HepG2 (cell line): ENCODE data around the gene CHCHD3. TPM values are rescaled to one million over a fixed set of nuclear protein-coding genes. Genes with fewer than 3 reads are reported as not detected.

Experiments used
- ATAC-seq: fragments of 200-7000 bp; cut with Tn5 transposase; 3 replicates; pipeline ENCODE4 v1.9.1; 2020; ENCODE audit warnings: mild to moderate bottlenecking, moderate library complexity
- BruUV-seq: library from RNA; stranded (reverse); fragments of 400-500 nt; replicated peaks from 2 replicates; lab custom pipeline; 2021; lab: Mats Ljungman, UMichigan
- CTCF ChIA-PET: fragments of 300-600 bp; formaldehyde crosslinking; extraction: SDS; loops from one replicate; lab custom pipeline; 2021; ENCODE audit warnings: low total read pairs, inconsistent platforms, low intra/inter-chr PET ratio; lab: Yijun Ruan, JAX
- POLR2A ChIA-PET: fragments of 350-600 bp; sonication (Branson Sonifier 250); formaldehyde crosslinking; loops from one replicate; lab custom pipeline; 2020; ENCODE audit warnings: antibody characterized with exemption, inconsistent platforms; lab: Yijun Ruan, JAX
- DNase-seq: peaks from one replicate; pipeline ENCODE4 v3.0.0-alpha.2; 2015; ENCODE audit warnings: low spot score
- FAIRE-seq: peaks from 3 replicates; lab custom pipeline; 2011; peaks lifted over from hg19 to GRCh38; lab: Jason Lieb, UNC
- H2AFZ ChIP-seq: one replicate; pipeline ENCODE4 v1.6.1; 2011; ENCODE audit warnings: low read length, inconsistent platforms
- H3K27ac ChIP-seq: fragments of 300-600 bp; 3 replicates; pipeline ENCODE4 v1.8.0; 2011; ENCODE audit warnings: mixed run types, mild to moderate bottlenecking, mixed read lengths, low read length, inconsistent platforms; ENCODE audit not compliant: insufficient read depth; ENCODE audit errors: extremely low read length
- H3K27me3 ChIP-seq, 2 experiments: fragments of 200-600 bp in 1 of 2; 2 replicates in 1 of 2; 3 replicates in 1 of 2; pipeline versions ENCODE4 v1.6.0 to v1.8.0; 2011; ENCODE audit warnings: low read length in 2 of 2, mild to moderate bottlenecking in 2 of 2, moderate library complexity in 2 of 2, inconsistent platforms in 1 of 2; ENCODE audit not compliant: insufficient read depth in 2 of 2, control insufficient read depth in 1 of 2
- H3K36me3 ChIP-seq, 2 experiments: fragments of 200-600 bp in 1 of 2; replicated peaks in 1 of 2; 2 replicates in 1 of 2; 3 replicates in 1 of 2; pipeline versions ENCODE4 v1.5.1 to v1.8.0; 2011; ENCODE audit warnings: low read length in 2 of 2, inconsistent platforms in 1 of 2; ENCODE audit not compliant: insufficient read depth in 2 of 2, control insufficient read depth in 1 of 2
- H3K4me1 ChIP-seq: 2 replicates; pipeline ENCODE4 v1.5.1; 2012; ENCODE audit warnings: low read length, inconsistent platforms; ENCODE audit not compliant: insufficient read depth
- H3K4me2 ChIP-seq: 2 replicates; pipeline ENCODE4 v1.6.0; 2011; ENCODE audit warnings: low read depth, low read length, inconsistent platforms
- H3K4me3 ChIP-seq, 3 experiments: fragments of 200-600 bp in 1 of 3; sonication (generic), shearing (Covaris generic) in 1 of 3; replicated peaks in 1 of 3; 2 replicates each; pipeline ENCODE4 v1.5.1; 2011 to 2016; ENCODE audit warnings: low read length in 3 of 3, inconsistent platforms in 2 of 3, low read depth in 2 of 3, mild to moderate bottlenecking in 2 of 3, control low read depth in 1 of 3, mixed read lengths in 1 of 3; ENCODE audit not compliant: insufficient read depth in 1 of 3
- H3K79me2 ChIP-seq: one replicate; pipeline ENCODE4 v1.6.1; 2011; ENCODE audit warnings: low read length, inconsistent platforms; ENCODE audit not compliant: insufficient read depth
- H3K9ac ChIP-seq: 2 replicates; pipeline ENCODE4 v1.6.0; 2011; ENCODE audit warnings: mild to moderate bottlenecking, low read depth, low read length, inconsistent platforms; ENCODE audit not compliant: insufficient read depth
- H3K9me3 ChIP-seq: 2 replicates; pipeline ENCODE4 v1.5.1; 2012; ENCODE audit warnings: mild to moderate bottlenecking, low read length
- H4K20me1 ChIP-seq: 2 replicates; pipeline ENCODE4 v1.6.0; 2011; ENCODE audit warnings: inconsistent platforms, mild to moderate bottlenecking, low read length, moderate library complexity; ENCODE audit not compliant: insufficient read depth
- E2F1 ChIP-seq: sonication (generic); formaldehyde crosslinking; IDR thresholded peaks from 2 replicates; pipeline ENCODE4 v1.5.0; 2020; ENCODE audit warnings: missing genetic modification reagents
- FOXA1 ChIP-seq, 2 experiments: fragments of 450-650 bp in 1 of 2; sonication (generic) in 1 of 2; formaldehyde crosslinking in 1 of 2; IDR thresholded peaks; 2 replicates each; pipeline versions ENCODE4 v1.4.0 to v1.6.1; 2016 to 2020; ENCODE audit warnings: missing genetic modification reagents in 1 of 2
- GLMP ChIP-seq: sonication (generic); formaldehyde crosslinking; IDR thresholded peaks from 2 replicates; pipeline ENCODE4 v1.9.0; 2021; ENCODE audit warnings: missing genetic modification reagents, mild to moderate bottlenecking, borderline replicate concordance
- LCORL ChIP-seq, 2 experiments: fragments of 450-650 bp in 1 of 2; sonication (generic) in 1 of 2; formaldehyde crosslinking in 1 of 2; IDR thresholded peaks; 2 replicates each; pipeline versions ENCODE4 v1.5.0 to v1.6.1; 2017 to 2020; ENCODE audit warnings: antibody characterized with exemption in 1 of 2, missing genetic modification reagents in 1 of 2
- MTF2 ChIP-seq: sonication (generic); formaldehyde crosslinking; IDR thresholded peaks from 2 replicates; pipeline ENCODE4 v1.5.0; 2020; ENCODE audit warnings: missing genetic modification reagents, borderline replicate concordance
- NR3C1 ChIP-seq: sonication (generic); formaldehyde crosslinking; IDR thresholded peaks from 2 replicates; pipeline ENCODE4 v1.4.0; 2020; ENCODE audit warnings: missing genetic modification reagents
- RBM22 ChIP-seq: fragments of 200-400 bp; formaldehyde crosslinking; optimal IDR thresholded peaks from 2 replicates; pipeline ENCODE3; 2017; ENCODE audit warnings: mild to moderate bottlenecking, low read length, moderate library complexity
- TBX2 ChIP-seq: sonication (generic); formaldehyde crosslinking; IDR thresholded peaks from 2 replicates; pipeline ENCODE4 v1.5.0; 2020; ENCODE audit warnings: missing genetic modification reagents, mild to moderate bottlenecking, borderline replicate concordance
- ZNF292 ChIP-seq: sonication (generic); formaldehyde crosslinking; IDR thresholded peaks from 2 replicates; pipeline ENCODE4 v1.8.1; 2022; ENCODE audit warnings: mild to moderate bottlenecking, low read depth, missing genetic modification reagents, borderline replicate concordance
- ZNF552 ChIP-seq: sonication (generic); formaldehyde crosslinking; IDR thresholded peaks from 2 replicates; pipeline ENCODE4 v1.9.0; 2022; ENCODE audit warnings: missing genetic modification reagents, mild to moderate bottlenecking, borderline replicate concordance
- ZNF558 ChIP-seq: sonication (generic); formaldehyde crosslinking; IDR thresholded peaks from 2 replicates; pipeline ENCODE4 v1.9.0; 2022; ENCODE audit warnings: mild to moderate bottlenecking, missing genetic modification reagents, borderline replicate concordance
- ZNF616 ChIP-seq: sonication (generic); formaldehyde crosslinking; IDR thresholded peaks from 2 replicates; pipeline ENCODE4 v1.5.0; 2020; ENCODE audit warnings: low read depth, mild to moderate bottlenecking, missing genetic modification reagents
- WGBS: methylation state at CpG from one replicate; pipeline ENCODE4 v1.1.6; 2017; ENCODE audit warnings: low lambda C conversion rate; 5-methylcytosine and 5-hydroxymethylcytosine counted together
- in situ Hi-C: cut with HindIII; loops from 2 replicates; pipeline ENCODE4 v1.10.0; 2017; ENCODE audit warnings: low pct_unique_long_range_greater_than_20kb; ENCODE audit not compliant: extremely low pct_ligation_motif_present
- intact Hi-C: fragments of 100-400 bp; cut with micrococcal nuclease; formaldehyde crosslinking; loops from one replicate; pipeline ENCODE4 v1.10.0; 2022; ENCODE audit not compliant: unreplicated experiment
- polyA plus RNA-seq, 8 experiments: library from polyadenylated mRNA; depleted of rRNA in 3 of 8; stranded (reverse) in 7 of 8; unstranded in 1 of 8; fragments of >200 nt; fragmentation: Illumina TruSeq in 4 of 8; extraction: Trizol in 4 of 8; gene quantifications; 2 replicates each; pipeline versions ENCODE4 v1.2.1 to v1.2.3, GENCODE V29; 2011 to 2016; ENCODE audit warnings: low read depth in 4 of 8, missing spikeins in 1 of 8, mixed read lengths in 1 of 8; ENCODE audit not compliant: insufficient read depth in 1 of 8
- total RNA-seq, 5 experiments: library from RNA; depleted of rRNA; stranded (reverse); fragments of >200 nt; fragmentation: Illumina TruSeq; extraction: Trizol; gene quantifications; 2 replicates each; pipeline ENCODE4 v1.2.3, GENCODE V29; 2016; ENCODE audit warnings: low read depth in 1 of 5
- TF ChIP-seq, protein P1 (sequence below): sonication (generic); formaldehyde crosslinking; IDR thresholded peaks from 2 replicates; pipeline ENCODE4 v1.8.0; 2022; ENCODE audit warnings: mild to moderate bottlenecking, missing genetic modification reagents

Gene CHCHD3
- total and polyA plus RNA-seq, 2 of the 13 experiments (the other 11 are each of a cell fraction or from before 2014, with no cell fraction given) = 32.7 to 86.8 TPM

GRCh38 chr7:132840199-132840598, 241.7 kb downstream of the CHCHD3 start (continued):
- TF ChIP-seq GLMP (CRISPR knock-in tag) (no peak), E2F1 (CRISPR knock-in tag) (no peak)

- DNase-seq (no peak), FAIRE-seq (no peak), ATAC-seq (no peak)
- Histone ChIP-seq H3K27me3 (no peaks in the 10 kb centered on the region), H2AFZ (no peak overlapping the region), H3K9ac (no peak overlapping the region), H3K9me3 (no peaks in the 10 kb centered on the region), H3K79me2 (no peaks in the 10 kb centered on the region), H4K20me1 (no peaks in the 10 kb centered on the region), H3K4me3 (no peak overlapping the region), H3K4me2 (no peak overlapping the region), H3K27ac (no peak overlapping the region), H3K36me3 (peaks cover 0 to 6% of the 10 kb centered on the region in 2 experiments; a peak in 1 of 5 replicates), H3K4me1 (no peaks in the 10 kb centered on the region)
- 78% methylated on average over 3 of the region's 3 CpGs for WGBS
- in situ Hi-C loops (no loop called here), intact Hi-C loops (no loop called here)
- ChIA-PET CTCF (no interaction called here), POLR2A (no interaction called here)
- TF ChIP-seq LCORL (IDR thresholded peaks at IDR 0.05) (no peak), LCORL (CRISPR knock-in tag; IDR thresholded peaks at IDR 0.05) (no peak), ZNF616 (CRISPR knock-in tag) (no peak), ZNF558 (CRISPR knock-in tag) (no peak), ZNF292 (no peak), NR3C1 (CRISPR knock-in tag) (no peak), ZNF552 (CRISPR knock-in tag) (no peak), RBM22 (no peak), FOXA1 (IDR thresholded peaks at IDR 0.05) (no peak), FOXA1 (CRISPR knock-in tag; IDR thresholded peaks at IDR 0.05) (no peak), TBX2 (CRISPR knock-in tag) (no peak), MTF2 (CRISPR knock-in tag) (no peak)
- TF ChIP-seq, protein P1, sequence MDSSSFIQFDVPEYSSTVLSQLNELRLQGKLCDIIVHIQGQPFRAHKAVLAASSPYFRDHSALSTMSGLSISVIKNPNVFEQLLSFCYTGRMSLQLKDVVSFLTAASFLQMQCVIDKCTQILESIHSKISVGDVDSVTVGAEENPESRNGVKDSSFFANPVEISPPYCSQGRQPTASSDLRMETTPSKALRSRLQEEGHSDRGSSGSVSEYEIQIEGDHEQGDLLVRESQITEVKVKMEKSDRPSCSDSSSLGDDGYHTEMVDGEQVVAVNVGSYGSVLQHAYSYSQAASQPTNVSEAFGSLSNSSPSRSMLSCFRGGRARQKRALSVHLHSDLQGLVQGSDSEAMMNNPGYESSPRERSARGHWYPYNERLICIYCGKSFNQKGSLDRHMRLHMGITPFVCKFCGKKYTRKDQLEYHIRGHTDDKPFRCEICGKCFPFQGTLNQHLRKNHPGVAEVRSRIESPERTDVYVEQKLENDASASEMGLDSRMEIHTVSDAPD (CRISPR knock-in tag) = no peak
- BruUV-seq = no TSS peak
These were observed 243.6 kb downstream of the CHCHD3 start for GRCh38 chr7:132838313-132838712.
